ENCODE measurements around the gene IRX1.

DNA sequence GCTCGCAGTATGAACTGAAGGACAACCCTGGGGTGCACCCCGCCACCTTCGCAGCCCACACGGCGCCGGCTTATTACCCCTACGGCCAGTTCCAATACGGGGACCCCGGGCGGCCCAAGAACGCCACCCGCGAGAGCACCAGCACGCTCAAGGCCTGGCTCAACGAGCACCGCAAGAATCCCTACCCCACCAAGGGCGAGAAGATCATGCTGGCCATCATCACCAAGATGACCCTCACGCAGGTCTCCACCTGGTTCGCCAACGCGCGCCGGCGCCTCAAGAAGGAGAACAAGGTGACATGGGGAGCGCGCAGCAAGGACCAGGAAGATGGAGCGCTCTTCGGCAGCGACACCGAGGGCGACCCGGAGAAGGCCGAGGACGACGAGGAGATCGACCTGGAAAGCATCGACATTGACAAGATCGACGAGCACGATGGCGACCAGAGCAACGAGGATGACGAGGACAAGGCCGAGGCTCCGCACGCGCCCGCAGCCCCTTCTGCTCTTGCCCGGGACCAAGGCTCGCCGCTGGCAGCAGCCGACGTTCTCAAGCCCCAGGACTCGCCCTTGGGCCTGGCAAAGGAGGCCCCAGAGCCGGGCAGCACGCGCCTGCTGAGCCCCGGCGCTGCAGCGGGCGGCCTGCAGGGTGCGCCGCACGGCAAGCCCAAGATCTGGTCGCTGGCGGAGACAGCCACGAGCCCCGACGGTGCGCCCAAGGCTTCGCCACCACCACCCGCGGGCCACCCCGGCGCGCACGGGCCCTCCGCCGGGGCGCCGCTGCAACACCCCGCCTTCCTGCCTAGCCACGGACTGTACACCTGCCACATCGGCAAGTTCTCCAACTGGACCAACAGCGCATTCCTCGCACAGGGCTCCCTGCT lies 3.8 kb downstream of the IRX1 start:
- TF ChIP-seq, protein P1, sequence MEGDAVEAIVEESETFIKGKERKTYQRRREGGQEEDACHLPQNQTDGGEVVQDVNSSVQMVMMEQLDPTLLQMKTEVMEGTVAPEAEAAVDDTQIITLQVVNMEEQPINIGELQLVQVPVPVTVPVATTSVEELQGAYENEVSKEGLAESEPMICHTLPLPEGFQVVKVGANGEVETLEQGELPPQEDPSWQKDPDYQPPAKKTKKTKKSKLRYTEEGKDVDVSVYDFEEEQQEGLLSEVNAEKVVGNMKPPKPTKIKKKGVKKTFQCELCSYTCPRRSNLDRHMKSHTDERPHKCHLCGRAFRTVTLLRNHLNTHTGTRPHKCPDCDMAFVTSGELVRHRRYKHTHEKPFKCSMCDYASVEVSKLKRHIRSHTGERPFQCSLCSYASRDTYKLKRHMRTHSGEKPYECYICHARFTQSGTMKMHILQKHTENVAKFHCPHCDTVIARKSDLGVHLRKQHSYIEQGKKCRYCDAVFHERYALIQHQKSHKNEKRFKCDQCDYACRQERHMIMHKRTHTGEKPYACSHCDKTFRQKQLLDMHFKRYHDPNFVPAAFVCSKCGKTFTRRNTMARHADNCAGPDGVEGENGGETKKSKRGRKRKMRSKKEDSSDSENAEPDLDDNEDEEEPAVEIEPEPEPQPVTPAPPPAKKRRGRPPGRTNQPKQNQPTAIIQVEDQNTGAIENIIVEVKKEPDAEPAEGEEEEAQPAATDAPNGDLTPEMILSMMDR (conservative IDR thresholded peaks at IDR 0.05 in 1 of 2, IDR thresholded peaks at IDR 0.05 in 1 of 2; ENCODE audit: extremely low read depth in 1 of 2, insufficient read depth in 1 of 2, low read depth in 1 of 2, low read length in 2 of 2) = peak; percentile 27 to 62
- TF ChIP-seq EZH2 (IDR thresholded peaks at IDR 0.05; ENCODE audit: borderline replicate concordance, low read length) = no peak

All from mammary epithelial cell (primary cell).